Testis (tissue), 3 donors: ENCODE measurements around the gene PLA2G2C. TPM values are rescaled to one million over a fixed set of nuclear protein-coding genes. Genes with fewer than 3 reads are reported as not detected.

Experiments used
- DNase-seq: peaks from one replicate; pipeline ENCODE4 v3.0.0-alpha.2; 2019
- H3K27ac ChIP-seq, 2 donors: fragments of 200-600 bp; sonication (generic); one replicate each; pipeline ENCODE4 v1.5.1; 2019
- H3K27me3 ChIP-seq: fragments of 200-600 bp; sonication (generic); one replicate; pipeline ENCODE4 v1.5.1; 2019
- H3K36me3 ChIP-seq: fragments of 200-600 bp; sonication (generic); one replicate; pipeline ENCODE4 v1.5.1; 2017; ENCODE audit warnings: low read depth; ENCODE audit errors: missing control alignments
- H3K4me1 ChIP-seq: fragments of 200-600 bp; sonication (generic); one replicate; pipeline ENCODE4 v1.5.1; 2019
- H3K4me3 ChIP-seq, 2 donors: fragments of 200-600 bp; sonication (generic); one replicate each; pipeline ENCODE4 v1.5.1; 2017 to 2019
- H3K9me3 ChIP-seq: fragments of 200-600 bp; sonication (generic); one replicate; pipeline ENCODE4 v1.5.1; 2017
- POLR2A ChIP-seq: fragments of 450-650 bp; IDR thresholded peaks from one replicate; pipeline ENCODE4 v1.6.1; 2017; ENCODE audit warnings: antibody characterized with exemption, mild to moderate bottlenecking, moderate library complexity
- WGBS, 2 donors: methylation state at CpG; one replicate each; pipeline ENCODE4 v1.1.5; 2018; 5-methylcytosine and 5-hydroxymethylcytosine counted together
- intact Hi-C: fragments of 100-400 bp; cut with DNase I; formaldehyde crosslinking; loops from one replicate; pipeline ENCODE4 v1.15.1; 2023; ENCODE audit warnings: low total_unique reads
- polyA plus RNA-seq: library from polyadenylated mRNA; stranded (reverse); fragments of 350-450 nt; fragmentation: Illumina TruSeq; extraction: RNeasy Lipid Tissue Mini Kit (QIAGEN cat#74804); gene quantifications from one replicate; pipeline ENCODE4 v1.2.3, GENCODE V29; 2014; ENCODE audit warnings: low read depth, low replicate concordance; ENCODE audit not compliant: insufficient read depth
- total RNA-seq, 2 donors: library from RNA; depleted of rRNA; stranded (reverse); fragments of >200 nt; gene quantifications; one replicate each; pipeline ENCODE4 v1.2.3, GENCODE V29; 2016
- TF ChIP-seq, protein P1 (sequence below), 3 experiments: fragments of 450-650 bp in 2 of 3; fragments of 200-600 bp in 1 of 3; sonication (generic) in 1 of 3; IDR thresholded peaks; one replicate each; pipeline ENCODE4 v1.5.1; 2016 to 2019; ENCODE audit warnings: antibody characterized with exemption in 3 of 3, mild to moderate bottlenecking in 2 of 3, moderate library complexity in 1 of 3

PLA2G2C gene
- total and polyA plus RNA-seq, 3 donors from 2014 or later = 0.31 to 1.1 (median 0.47) TPM

- WGBS, 2 donors = 69% methylated on average over 4 of the region's 4 CpGs
- no peaks in the 10 kb centered on the region for H3K27me3 ChIP-seq
- H3K9me3 ChIP-seq = no peaks in the 10 kb centered on the region
- no peak overlapping the region for H3K27ac ChIP-seq
- DNase-seq = no peak
- intact Hi-C loops = no loop called here
- H3K4me1 ChIP-seq = peaks cover 13% of the 10 kb centered on the region
- TF ChIP-seq, protein P1, sequence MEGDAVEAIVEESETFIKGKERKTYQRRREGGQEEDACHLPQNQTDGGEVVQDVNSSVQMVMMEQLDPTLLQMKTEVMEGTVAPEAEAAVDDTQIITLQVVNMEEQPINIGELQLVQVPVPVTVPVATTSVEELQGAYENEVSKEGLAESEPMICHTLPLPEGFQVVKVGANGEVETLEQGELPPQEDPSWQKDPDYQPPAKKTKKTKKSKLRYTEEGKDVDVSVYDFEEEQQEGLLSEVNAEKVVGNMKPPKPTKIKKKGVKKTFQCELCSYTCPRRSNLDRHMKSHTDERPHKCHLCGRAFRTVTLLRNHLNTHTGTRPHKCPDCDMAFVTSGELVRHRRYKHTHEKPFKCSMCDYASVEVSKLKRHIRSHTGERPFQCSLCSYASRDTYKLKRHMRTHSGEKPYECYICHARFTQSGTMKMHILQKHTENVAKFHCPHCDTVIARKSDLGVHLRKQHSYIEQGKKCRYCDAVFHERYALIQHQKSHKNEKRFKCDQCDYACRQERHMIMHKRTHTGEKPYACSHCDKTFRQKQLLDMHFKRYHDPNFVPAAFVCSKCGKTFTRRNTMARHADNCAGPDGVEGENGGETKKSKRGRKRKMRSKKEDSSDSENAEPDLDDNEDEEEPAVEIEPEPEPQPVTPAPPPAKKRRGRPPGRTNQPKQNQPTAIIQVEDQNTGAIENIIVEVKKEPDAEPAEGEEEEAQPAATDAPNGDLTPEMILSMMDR (IDR thresholded peaks at IDR 0.05) = no peak
- TF ChIP-seq POLR2A = no peak
- H3K36me3 ChIP-seq = no peaks in the 10 kb centered on the region
- H3K4me3 ChIP-seq = no peak overlapping the region
These were observed 2.1 kb upstream of the PLA2G2C start for GRCh38 chr1:20188455-20188817.

DNA sequence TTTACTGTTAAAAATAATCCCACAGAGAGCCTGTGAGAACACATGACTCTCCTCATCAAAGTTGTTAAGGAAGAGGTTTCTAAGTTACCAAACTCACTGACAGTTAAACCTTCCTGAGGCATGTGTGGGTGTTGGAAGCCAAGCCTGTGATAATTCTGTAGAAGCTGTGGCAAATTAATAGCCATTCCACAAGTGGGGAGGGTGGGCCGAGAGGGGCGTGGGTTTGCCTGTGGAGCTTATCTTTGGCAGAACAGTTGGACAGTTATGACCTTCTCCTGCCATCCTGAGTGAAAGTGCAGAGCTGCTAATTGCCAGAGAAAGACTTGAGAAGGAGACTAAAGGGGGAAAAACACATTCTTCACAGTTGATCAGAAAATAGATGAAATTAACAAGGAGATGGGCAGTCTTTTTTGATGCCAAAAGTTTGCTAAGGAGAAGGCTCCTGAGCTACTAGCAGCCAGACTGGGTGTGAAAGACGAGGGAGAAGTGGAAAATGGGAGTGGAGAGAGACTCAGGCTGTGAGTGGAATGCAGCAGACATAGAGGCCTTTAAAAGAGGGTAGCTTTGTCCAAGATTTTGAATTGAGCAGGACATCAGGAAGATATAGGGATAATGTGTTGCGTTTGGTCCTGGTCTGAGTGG, 1.6 kb upstream of the PLA2G2C start:
- Histone ChIP-seq H3K4me1 (peaks cover 13% of the 10 kb centered on the region), H3K27ac (peak overlapping the region in 1 of 2 donors; percentile 23), H3K36me3 (no peaks in the 10 kb centered on the region), H3K4me3 (no peak overlapping the region), H3K9me3 (no peaks in the 10 kb centered on the region), H3K27me3 (no peaks in the 10 kb centered on the region)
- intact Hi-C loops = no loop called here
- TF ChIP-seq, protein P1 (IDR thresholded peaks at IDR 0.05) = no peak
- TF ChIP-seq POLR2A = no peak
- 49 to 65% methylated on average over 4 of the region's 4 CpGs for WGBS, 2 donors
- no peak for DNase-seq

GRCh38 chr1:20187103-20187812, 940 bp upstream of the PLA2G2C start:
- H3K9me3 ChIP-seq = no peaks in the 10 kb centered on the region
- peaks cover 13% of the 10 kb centered on the region for H3K4me1 ChIP-seq
- no peak for DNase-seq
- no peak for TF ChIP-seq POLR2A
- TF ChIP-seq, protein P1 (IDR thresholded peaks at IDR 0.05) = no peak
- H3K27ac ChIP-seq = no peak overlapping the region
- intact Hi-C loops = no loop called here
- no peaks in the 10 kb centered on the region for H3K36me3 ChIP-seq
- no peaks in the 10 kb centered on the region for H3K27me3 ChIP-seq
- 68 to 73% methylated on average over 7 of the region's 7 CpGs for WGBS, 2 donors
- H3K4me3 ChIP-seq = no peak overlapping the region

- DNase-seq = no peak
- Histone ChIP-seq H3K9me3 (no peaks in the 10 kb centered on the region), H3K27ac (peak overlapping the region; percentile 9 to 48), H3K27me3 (no peaks in the 10 kb centered on the region), H3K36me3 (no peaks in the 10 kb centered on the region), H3K4me1 (peaks cover 13% of the 10 kb centered on the region), H3K4me3 (peak overlapping the region; percentile 51 to 65)
- WGBS, 2 donors = 54 to 69% methylated on average over 17 of the region's 17 CpGs
- intact Hi-C loops = no loop called here
- no peak for TF ChIP-seq POLR2A
- TF ChIP-seq, protein P1 (IDR thresholded peaks at IDR 0.05) = no peak
These were observed 1.1 kb downstream of the PLA2G2C start for GRCh38 chr1:20184997-20185833.
